GM18868 (cell line): ENCODE measurements around the gene NEURL1.
"Not testable (repeated sequence)": the region's sequence is repeated elsewhere in the genome, so short reads cannot be mapped to it uniquely, and the experiment has no call there.

ENCODE experiments used
- ATAC-seq: cut with Tn5 transposase; IDR thresholded peaks from one replicate; pipeline ENCODE4 v1.9.1; 2021; ENCODE audit warnings: mild to moderate bottlenecking, moderate library complexity; ENCODE audit not compliant: unreplicated experiment

NEURL1 gene

DNA sequence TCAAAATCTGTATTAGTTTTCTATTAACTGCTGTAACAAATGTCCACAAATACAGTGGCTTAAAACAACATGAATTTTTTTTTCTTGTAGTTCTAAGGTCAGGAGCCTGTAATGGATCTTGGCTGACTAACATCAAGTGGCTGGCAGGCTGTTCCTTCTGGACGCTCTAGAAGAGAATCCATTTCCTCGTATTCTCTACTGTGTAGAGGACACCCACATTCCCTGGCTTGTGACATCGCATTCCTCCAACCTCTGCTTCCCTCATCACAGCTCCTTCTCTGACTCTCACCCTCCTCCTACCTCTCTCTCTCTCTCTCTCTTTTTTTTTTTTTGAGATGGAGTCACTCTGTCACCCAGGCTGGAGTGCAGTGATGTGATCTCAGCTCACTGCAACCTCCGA is 30.0 kb upstream of the NEURL1 start:
- no peak for ATAC-seq

DNA sequence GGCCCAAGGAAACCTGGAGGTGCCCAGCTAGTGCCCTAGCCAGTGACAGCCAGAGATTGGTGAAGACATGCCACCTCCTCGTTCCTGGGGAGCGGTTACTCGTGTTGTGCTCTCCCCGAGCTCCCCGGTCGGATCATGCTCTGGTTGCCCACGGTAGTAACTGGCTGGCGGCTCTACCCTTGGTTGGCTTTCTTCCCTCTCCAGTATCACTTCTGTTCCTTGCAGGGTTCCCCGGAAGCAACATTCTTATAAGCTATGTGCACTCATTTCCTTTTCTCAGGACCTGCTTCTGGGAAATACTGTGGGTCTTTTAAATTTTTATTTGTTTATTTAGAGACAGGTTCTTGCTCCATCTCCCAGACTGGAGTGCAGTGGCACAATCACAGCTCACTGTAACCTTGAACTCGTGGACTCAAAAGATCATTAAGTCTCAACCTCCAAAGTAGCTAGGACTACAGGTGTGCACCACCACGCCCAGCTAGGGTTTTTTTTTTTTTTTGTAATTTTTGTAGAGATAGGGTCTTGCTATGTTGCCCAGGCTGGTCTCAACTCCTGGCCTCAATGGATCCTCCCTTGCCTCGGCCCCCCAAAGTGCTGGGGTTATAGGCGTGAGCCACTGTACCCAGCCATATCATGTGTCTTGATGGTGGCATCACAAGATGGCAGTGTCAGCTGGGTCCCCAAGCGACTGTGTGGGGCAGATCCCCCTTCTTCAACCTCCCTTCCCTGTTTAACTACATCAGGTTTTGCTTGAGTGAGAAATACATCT is 27.9 kb upstream of the NEURL1 start:
- ATAC-seq: no peak

DNA sequence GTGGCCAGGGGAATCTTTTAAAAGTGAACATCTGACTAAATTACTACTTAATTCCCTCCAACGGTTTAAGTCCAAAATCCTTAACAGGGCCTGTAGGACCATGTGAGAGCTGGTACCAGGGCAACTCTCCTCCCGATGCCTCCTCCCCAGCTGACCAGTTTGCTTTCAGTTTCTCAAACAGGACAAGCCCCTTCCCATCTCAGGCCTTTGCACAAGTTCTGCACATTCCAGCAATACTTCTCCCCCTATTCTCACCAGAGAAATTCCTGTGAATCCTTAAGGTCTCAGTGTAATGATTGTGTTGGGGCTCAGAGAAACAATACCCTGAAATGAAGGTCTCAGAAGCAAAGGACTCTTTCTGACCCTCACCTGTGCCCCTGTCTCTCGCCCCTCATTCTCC is 26.8 kb upstream of the NEURL1 start:
- no peak for ATAC-seq

DNA sequence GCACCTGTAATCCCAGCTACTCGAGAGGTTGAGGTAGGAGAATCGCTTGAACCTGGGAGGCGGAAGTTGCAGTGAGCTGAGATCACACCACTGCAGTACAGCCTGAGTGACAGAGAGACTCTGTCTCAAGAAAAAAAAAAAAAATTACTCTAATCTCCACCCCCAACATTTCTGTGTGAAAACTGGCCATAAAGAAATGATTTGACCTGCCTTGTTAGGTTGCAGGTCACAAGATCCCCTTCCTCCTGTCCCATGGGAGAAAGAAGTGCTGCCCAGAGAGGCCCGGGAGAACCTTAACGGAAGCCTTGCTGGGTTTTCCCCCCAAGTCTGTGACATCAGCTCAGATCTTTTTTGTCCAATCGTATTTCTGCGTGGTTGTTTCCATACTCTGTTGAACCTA is 26.1 kb upstream of the NEURL1 start:
- ATAC-seq: peak; percentile 37

DNA sequence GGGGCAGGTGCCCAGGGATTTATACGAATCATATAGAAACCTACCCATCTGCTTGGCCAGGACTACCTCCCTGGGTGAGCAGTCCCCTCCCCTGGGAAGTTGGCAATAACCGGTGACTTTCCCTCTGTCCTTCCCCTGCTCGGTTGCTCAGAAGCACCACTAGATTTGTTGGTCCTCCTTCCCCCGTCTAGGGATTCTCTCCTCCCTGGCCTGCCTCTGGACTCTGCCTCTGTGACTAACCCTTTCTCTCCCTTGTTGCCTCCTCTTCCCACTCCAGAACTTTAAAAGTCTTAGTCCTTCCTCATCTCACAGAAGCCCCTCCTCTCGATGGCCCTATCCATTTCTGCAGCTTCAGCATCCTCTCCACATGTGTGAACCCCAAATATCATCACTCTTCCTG is 24.3 kb upstream of the NEURL1 start:
- no peak for ATAC-seq

DNA sequence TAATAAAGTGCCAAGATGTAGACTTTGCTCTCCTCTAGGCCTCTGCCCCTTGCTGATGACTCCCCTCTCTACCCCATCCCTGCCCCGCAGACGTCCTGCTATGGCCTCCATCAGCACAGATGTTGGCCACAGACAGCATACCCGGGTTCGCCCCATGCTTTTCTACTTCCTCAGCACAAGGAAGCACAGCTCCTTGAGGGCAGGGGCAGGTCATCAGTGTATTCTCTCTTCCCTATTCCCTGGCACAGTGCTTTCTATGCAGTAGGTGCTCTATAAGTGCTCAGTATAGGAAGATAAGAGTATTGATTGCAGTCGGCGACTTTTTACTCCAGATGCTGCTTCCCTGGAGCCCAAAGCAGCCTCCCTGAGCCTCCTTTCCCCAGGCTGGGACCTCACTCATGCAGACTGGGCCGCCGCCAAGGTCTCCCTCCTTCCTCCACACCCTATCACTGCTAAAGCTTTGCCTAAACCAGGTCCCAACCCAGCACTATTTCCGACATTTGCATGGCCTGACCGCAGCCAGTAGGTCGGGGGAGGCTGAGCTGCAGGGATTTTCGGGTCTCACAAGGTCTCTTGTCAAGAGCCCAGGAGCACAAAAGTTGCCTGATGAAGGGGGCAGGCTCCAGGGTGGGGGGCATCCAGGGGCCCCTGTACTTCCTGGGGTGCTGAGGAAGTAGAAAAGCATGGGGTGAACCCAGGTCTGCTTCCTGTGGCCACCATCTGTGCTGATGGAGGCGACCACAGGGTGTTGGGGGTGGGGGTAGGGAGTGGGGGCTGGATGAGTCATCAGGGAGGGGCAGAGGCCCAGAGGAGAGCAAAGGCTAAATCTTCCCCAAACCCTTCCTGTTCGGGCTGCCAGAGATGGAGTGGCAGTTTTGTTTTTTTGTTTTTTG is 22.5 kb upstream of the NEURL1 start:
- ATAC-seq: peak; percentile 70

DNA sequence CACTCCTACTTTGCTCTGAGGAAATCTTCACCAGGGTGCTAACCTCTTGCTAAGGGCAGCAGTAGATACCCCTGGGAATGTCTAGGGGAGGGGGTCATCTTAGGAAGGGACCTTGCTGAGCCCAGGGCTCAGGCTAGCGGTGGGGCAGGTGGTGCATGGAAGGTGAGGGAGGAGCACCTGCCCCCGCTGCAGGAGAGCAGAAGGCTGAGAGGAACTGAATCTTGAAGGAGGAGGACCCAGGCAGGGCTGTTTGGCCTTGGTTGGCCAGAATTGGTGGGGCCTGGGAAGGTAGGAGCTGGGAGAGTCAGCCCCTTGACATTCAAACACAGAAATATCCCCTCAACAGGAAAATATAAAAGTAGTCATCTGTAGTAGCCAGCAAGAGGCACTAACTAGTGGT is 21.5 kb upstream of the NEURL1 start:
- ATAC-seq: peak; percentile 27

DNA sequence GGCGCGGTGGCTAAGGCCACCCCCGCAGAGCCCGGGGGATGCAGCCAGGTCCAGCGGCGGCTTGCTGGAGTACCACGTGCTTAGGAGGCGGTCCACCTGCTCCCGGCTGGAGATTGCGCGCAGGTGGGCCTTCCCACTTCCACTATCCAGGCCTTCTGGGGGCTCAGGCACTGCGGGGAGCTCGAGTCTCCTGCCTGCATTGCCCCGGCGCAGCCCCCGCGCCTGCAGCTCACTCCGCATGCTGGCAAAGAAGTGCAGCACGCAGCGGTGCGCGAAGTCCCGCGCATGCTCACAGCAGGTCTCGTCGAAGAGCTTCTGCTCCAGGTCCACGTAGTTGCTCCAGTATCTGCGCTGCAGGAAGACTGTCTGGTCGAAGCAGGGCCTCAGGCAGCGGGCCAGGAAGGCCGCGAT is 20.2 kb upstream of the NEURL1 start:
- ATAC-seq: no peak

DNA sequence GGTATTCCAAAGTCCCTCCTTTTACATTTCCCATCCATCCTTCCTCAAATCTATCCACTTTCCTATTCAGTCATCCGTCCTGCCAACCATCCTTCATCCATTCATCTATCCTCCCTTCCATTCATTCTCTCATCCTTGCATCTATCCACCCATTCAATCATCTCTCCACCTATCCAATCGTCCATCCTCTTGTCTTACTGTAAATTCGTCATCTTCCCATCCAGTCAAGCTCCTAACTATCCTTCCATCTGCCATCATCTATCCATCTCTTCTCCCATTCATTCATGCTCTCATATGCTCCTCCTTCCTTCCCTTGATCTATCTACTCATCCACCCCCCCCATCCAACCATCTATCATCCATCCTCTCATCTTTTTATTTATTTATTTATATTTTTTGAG is 19.4 kb upstream of the NEURL1 start:
- no peak for ATAC-seq

DNA sequence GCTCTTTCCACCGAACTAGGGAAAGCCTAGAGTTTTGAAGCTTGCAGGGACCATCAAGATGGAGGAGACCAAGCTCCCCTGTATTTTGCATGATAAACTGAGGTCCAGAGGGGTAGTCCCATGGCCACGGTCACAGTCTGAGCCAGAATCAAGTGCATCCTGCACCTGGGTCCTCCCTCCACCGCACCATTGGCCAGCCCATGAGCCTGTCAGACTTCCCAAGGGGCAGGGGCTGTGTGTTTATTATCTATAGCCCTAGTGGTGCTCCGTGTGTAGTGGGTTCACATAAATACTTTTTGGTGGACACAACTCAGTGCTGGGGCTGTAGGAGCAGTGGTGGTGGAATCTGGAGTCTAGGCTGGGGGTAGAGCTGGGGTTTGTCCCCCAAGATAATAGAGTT is 18.1 kb upstream of the NEURL1 start:
- no peak for ATAC-seq

DNA sequence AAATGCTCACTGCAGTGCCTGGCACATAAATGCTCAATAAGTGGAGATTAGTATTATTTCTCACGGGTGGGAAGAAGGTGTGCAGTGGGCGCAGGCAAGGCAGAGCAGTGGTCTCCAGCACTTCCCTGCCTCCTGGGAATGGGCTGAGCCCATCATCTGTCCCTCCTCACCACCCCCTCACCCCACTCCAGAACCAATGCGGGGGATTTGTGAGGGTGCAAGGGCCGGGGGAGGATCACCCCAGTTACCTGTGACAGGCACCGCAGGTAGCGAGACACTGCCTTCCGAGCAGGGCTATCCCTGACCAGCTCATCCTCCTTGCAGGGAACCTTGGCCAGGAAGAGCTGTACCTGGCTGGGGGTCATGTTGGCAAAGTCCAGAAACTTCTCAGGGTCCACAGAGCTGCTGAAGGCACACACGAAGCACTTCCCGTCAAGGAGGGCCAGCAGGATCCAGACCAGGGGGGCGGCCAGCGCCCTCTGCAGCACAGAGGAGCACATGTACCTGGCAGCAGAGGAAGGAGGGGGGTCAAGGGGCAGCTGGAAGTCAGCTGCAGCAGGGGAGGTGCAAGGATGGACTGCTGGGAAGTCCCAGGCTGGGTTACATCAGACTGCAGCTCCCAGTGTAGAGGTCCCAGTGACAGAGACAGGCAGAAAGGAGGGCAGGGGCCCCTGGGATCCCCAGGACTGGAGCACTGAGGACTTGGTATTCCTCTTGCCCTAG is 17.3 kb upstream of the NEURL1 start:
- no peak for ATAC-seq

DNA sequence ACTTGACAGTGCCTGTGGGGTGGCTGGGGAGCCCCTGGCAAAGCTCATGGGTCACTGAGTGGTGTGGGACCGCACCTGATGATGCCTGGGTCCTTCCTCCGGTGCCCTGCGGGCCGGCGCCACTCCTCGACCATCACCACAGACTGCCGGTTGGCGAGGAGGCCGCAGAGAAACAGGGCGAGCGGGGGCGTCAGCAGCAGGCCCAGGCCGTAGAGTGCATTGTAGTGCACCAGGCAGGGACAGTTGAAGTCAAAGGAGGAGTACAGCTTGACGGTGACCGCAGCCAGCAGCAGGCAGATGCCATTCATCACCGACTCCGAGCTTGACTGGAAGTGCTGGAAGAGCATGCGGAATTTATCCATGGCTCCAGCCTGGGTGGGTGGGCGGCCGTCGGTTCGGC is 14.8 kb upstream of the NEURL1 start:
- ATAC-seq: no peak

DNA sequence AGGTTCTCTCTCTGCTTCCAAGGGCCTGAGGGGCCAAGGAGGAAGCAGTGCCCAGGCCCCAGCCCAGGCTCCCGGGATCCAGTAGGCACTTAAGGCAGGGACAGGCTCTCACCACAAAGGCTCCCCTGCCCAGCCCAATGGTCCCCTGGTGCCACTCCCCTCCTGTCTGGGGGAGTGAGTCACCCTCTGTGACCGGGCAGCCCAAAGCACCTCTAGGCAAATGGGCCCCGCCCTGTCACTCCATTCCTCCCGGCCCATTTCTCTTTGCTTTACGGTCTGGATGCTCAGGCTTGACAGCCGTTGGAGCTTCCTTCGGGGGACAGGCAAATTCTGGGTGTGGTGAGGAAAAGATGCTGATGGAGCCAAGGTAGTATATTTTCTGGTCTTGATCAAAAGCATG is 14.4 kb upstream of the NEURL1 start, which contains the start of gene CALHM3:
Gene CALHM3, minus strand, starts transcription at position 106 of the 400 bp plus-strand sequence. CDS start 208 bp downstream, outside the sequence.
- no peak for ATAC-seq

DNA sequence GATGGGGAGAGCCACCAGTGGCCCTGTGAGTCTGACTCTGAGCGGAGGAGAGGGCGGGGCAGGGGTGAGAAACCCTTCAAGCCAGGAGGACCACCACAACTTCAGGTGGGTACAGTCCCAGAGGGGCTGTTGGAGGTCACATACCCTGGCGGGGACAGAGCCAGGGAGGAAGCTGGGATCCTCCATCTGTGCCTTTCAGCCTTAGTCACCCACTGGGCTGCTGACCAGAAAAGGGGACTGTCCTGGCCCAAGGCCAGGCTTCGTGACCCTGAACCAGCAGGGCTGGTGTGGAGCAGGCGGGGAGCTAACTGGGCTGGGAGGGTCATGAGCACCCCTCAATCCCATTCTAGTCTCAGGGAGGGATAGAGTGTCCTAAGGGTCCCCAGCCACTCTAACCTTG is 13.0 kb upstream of the NEURL1 start:
- ATAC-seq: no peak

DNA sequence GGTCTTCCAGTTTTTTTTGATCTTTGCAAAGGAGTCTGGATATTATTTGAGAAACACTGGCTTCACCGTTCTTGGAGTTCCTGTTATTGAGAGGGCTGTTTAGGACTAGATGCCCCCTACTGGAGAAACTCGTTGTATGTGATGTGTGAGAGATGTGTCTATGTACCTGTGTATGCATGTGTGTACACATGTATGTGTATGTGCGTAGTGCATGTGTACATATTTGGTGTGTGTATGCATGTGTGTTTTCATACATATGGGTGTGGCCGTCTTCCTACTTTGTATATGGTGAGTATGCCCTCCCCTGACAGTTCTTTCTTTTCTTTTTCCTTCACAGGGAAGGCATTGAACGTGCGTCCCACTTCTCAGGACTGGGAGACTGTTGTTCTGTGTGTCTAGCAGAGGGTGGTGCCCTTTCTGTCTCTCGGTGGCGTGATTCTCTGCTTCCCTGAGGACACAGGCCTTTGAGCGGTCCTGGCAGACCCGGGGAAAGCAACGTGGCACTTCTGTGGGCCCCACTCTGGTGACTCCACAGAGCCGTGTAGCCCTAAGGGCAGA is 11.5 kb upstream of the NEURL1 start:
- ATAC-seq: peak; percentile 79

DNA sequence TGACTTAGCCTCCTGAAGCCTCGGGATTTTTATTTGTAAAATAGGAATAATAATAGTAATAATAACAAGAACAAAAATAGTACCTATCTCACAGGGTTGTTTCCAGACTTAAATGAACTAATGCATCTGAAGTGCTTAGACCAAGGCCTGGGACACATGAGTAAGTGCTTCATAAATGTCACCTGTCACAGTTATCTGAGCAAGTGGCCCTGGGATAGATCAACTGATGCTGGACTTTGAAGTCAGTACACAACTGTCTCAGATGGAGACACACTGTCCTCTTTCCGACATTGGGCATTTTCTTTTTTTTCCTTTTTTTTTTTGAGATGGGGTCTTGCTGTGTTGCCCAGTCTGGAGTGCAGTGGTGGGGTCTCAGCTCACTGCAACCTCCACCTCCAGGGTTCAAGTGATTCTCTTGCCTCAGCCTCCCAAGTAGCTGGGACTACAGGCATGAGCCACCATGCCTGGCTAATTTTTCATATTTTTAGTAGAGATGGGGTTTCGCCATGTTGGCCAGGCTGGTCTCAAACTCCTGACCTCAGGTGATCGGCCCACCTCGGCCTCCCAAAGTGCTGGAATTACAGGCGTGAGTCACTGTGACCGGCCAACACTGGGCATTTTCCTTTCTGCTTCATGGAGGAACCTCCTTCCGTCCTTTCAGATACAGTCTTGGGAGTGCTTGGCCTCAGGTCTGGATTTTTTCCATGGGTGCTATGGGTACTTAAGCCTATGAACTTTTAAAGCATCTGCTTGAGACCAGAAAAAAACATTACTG is 6.7 kb upstream of the NEURL1 start:
- not testable (repeated sequence) for ATAC-seq

DNA sequence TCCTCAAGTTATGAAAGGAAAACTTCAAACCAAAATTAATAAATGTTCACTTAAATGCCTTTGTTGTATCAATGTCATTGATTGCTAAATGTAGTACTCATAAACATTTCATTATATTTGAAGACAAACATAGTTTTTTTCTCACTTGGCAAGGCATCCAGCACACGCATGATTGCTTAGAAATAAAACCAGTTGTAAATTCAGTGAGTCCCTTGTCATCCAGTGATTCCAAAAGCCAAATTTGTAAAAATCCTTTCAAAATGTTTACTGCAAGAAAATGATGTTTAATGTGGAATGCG is 6.1 kb upstream of the NEURL1 start:
- ATAC-seq: no peak

DNA sequence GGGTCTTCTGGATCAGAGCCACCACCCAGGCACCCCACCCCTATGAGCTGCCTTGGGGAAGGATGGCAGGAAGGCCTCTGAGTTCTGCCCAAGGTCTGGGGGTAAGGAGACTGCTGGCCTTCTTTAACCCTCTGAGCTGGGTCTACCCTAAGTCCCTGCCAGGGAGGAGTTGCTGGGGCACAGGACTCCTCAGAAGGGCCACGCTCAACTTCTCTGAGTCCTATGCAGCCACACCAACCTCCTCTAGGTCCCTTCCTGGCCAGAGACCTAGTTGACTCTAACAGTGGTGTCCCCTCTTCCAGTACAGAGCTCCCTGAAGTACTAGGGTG is 2.6 kb upstream of the NEURL1 start:
- peak; percentile 22 for ATAC-seq

DNA sequence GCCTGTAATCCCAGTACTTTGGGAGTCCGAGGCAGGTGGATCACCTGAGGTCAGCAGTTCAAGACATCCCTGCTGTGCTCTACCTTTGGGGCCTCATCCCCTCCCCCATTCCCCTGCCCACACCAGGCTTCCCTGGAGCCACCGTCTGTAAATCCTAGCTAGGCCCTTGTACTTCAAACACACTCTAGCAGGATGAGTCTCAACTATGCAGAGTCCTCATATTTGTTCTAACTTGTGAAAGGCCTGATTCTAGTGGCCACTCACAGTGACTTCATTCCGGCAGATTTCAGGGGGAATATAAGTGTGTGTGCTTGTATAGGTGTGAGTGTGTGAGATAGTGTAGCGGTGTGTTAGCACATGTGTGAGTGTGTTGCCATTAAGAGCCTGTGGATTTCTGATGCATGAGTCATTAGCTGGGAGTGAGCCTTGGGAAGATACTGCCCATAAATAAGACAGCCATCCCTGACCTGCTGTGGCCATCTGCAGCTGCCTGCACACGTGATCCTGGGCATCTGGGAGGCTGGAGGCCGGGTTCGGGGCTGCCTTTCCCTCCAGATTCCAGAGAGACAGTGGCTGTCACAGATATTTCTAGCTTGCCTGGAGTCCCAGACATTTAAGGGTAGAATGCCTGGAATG is 1.7 kb upstream of the NEURL1 start:
- ATAC-seq: no peak

DNA sequence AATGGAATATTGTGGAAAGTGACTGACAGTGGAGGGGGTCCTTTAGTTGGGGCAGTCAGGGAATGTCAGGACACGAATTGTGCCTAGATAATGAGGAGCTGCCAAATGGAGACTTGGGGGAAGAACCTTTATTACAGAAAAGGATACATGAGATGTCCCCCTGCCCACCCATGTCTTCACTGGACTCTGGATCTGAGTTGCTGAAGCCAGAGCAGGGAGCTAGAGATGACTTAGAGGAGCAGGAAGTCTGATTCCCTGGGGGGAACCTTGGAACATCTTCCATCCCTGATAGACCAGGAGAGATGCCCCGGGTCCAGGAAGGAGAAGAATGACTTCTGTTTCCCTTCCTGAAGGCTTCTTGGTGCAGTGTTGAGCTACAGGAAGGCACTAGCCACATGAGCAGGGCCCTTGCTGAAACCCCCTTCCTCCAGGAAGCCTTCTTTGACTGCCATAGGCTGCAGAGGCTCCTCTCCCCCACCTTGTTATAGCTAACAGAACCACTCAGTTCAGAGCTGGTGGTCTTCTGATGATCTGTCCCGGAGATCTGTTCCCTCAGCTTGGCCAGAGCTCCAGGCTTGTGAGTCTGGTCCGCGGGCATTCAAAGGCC is 747 bp upstream of the NEURL1 start:
- ATAC-seq: no peak
